ENCODE data around the gene ACTL10. TPM values are rescaled to one million over a fixed set of nuclear protein-coding genes. Genes with fewer than 3 reads are reported as not detected.

ACTL10 gene
- total RNA-seq, 1 donor from 2014 or later = 26.3 TPM

DNA sequence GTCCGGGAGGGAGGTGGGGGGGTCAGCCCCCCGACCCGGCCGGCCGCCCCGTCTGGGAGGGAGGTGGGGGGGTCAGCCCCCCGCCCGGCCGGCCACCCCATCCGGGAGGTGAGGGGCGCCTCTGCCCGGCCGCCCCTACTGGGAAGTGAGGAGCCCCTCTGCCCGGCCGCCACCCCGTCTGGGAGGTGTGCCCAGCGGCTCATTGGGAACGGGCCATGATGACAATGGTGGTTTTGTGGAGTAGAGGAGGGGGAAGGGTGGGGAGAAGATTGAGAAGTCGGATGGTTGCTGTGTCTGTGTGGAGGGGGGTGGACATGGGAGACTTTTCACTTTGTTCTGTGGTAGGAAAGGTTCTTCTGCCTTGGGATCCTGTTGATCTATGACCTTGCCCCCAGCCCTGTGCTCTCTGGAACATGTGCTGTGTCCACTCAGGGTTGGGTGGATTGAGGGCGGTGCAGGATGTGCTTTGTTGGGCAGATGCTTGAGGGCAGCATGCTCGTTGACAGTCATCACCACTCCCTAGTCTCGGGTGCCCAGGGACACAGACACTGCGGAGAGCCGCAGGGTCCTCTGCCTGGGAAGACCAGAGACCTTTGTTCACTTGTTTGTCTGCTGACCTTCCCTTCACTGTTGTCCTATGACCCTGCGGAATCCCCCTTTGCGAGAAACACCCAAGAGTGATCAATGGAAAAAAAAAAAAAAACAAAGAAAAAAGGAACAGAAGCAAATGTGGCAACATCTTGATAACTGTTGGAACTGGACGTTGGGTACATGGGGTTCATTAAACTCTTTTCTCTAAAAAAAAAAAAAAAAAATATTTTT, 35.1 kb downstream of the ACTL10 start:
- H3K4me3 ChIP-seq = no peak overlapping the region
- no peak for DNase-seq (ENCODE audit: low spot score in 2 of 2)
- TF ChIP-seq, protein P1, sequence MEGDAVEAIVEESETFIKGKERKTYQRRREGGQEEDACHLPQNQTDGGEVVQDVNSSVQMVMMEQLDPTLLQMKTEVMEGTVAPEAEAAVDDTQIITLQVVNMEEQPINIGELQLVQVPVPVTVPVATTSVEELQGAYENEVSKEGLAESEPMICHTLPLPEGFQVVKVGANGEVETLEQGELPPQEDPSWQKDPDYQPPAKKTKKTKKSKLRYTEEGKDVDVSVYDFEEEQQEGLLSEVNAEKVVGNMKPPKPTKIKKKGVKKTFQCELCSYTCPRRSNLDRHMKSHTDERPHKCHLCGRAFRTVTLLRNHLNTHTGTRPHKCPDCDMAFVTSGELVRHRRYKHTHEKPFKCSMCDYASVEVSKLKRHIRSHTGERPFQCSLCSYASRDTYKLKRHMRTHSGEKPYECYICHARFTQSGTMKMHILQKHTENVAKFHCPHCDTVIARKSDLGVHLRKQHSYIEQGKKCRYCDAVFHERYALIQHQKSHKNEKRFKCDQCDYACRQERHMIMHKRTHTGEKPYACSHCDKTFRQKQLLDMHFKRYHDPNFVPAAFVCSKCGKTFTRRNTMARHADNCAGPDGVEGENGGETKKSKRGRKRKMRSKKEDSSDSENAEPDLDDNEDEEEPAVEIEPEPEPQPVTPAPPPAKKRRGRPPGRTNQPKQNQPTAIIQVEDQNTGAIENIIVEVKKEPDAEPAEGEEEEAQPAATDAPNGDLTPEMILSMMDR (IDR thresholded peaks at IDR 0.05) = no peak

DNA sequence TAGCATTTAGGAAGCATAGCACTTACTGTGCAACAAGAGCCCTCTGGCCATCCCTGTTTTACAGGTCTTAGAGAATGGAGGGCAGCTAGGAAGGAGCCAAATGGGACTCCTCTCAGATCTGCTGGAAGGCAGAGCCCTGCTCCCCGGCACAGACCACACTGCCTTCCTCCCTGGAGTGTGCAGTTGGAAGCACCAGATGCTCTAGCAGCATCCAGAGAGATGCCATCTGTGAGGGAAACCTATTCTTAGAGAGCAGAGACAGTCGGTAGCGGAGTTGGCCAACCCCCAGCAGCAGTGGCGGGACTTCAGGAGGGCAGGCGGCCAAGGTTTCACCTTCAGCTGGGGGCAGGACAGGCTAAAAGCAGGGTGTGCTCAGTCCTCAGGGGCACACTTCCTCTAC, 36.1 kb downstream of the ACTL10 start:
- Histone ChIP-seq H3K4me3 (no peak overlapping the region), H3K36me3 (peaks cover 6 to 16% of the 10 kb centered on the region in 2 donors), H3K4me1 (no peaks in the 10 kb centered on the region), H3K27me3 (no peaks in the 10 kb centered on the region), H3K9me3 (no peaks in the 10 kb centered on the region), H3K27ac (no peak overlapping the region)
- no peak for DNase-seq (ENCODE audit: low spot score in 2 of 2)
- intact Hi-C loops (cut with DNase I) = no loop called here
- TF ChIP-seq, protein P1 (IDR thresholded peaks at IDR 0.05) = no peak

More for the DNA sequence above, 35.1 kb downstream of the ACTL10 start:
- Histone ChIP-seq H3K4me1 (peaks cover 0 to 2% of the 10 kb centered on the region in 2 donors), H3K27ac (no peak overlapping the region), H3K36me3 (peaks cover 0 to 9% of the 10 kb centered on the region in 2 donors), H3K9me3 (no peaks in the 10 kb centered on the region), H3K27me3 (no peaks in the 10 kb centered on the region)
- intact Hi-C loops (cut with DNase I) = no loop called here

DNA sequence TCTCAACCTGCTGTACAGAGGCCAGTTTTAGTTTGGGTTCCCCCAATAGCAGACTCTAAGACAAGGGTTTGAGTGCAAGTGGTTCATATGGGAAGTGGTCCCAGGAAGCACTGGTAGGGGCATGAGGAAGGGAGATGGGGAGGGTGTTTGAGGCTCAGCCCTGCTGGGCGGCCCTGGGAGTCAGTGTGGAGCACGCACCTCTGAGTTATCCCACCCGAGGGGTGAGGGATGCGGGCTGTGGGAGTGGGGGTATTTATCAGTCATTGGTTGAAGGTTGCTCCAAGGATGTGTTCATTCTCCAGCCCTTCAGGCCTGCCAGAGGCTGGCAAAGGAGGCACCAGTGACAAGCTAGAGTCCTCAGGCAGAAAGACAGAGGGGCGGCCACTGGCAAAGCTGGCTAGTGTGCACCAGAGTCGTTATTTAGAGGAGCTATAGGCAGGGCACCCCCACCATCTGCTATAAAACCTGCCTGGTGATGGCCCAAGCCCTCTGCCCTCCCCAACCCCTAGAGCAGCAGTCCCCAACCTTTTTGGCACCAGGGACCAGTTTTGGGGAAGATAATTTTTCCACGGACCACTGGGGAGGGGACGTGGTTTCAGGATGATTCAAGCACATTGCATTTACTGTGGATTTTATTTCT, 36.9 kb downstream of the ACTL10 start:
- no peaks in the 10 kb centered on the region for H3K4me1 ChIP-seq
- peaks cover 6 to 16% of the 10 kb centered on the region in 2 donors for H3K36me3 ChIP-seq
- no peak overlapping the region for H3K27ac ChIP-seq
- TF ChIP-seq, protein P1 (IDR thresholded peaks at IDR 0.05) = no peak
- H3K4me3 ChIP-seq = no peak overlapping the region
- H3K9me3 ChIP-seq = no peaks in the 10 kb centered on the region
- DNase-seq (ENCODE audit: low spot score in 2 of 2) = no peak
- intact Hi-C loops (cut with DNase I) = no loop called here
- no peaks in the 10 kb centered on the region for H3K27me3 ChIP-seq

DNA sequence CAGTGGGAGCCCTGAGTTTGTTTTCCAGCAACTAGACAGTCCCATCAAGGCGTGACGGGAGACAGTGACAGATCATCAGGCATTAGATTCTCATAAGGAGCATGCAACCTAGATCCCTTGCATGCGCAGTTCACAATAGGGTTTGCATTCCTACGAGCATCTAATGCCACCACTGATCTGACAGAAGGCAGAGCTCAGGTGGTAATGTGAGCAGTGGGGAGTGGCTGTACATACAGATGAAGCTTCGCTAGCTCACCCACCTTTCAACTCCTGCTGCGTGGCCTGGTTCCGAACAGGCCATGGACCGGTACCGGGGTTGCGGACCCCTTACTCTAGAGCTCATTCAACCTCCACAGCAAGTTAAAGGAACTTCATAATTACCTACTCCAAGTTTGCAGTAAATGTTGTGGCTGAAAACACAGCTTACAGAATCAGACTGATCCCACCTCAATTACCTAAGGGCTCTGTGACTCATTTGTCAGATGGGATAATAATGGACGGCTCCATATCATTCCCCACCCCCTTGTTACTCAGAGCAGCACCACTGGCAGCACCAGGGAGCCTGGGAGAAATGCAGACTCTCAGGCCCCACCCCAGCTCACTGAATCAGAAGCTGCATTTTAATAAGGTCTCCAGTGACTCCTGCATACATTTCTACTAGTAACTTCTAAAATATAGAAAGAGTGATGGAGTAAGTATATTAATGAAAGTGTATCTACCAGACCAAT, 37.6 kb downstream of the ACTL10 start:
- peaks cover 6 to 16% of the 10 kb centered on the region in 2 donors for H3K36me3 ChIP-seq
- TF ChIP-seq, protein P1 (IDR thresholded peaks at IDR 0.05) = no peak
- H3K9me3 ChIP-seq = no peaks in the 10 kb centered on the region
- no peaks in the 10 kb centered on the region for H3K4me1 ChIP-seq
- no peak overlapping the region for H3K27ac ChIP-seq
- H3K4me3 ChIP-seq = no peak overlapping the region
- intact Hi-C loops (cut with DNase I) = no loop called here
- DNase-seq (ENCODE audit: low spot score in 2 of 2) = no peak
- no peaks in the 10 kb centered on the region for H3K27me3 ChIP-seq

DNA sequence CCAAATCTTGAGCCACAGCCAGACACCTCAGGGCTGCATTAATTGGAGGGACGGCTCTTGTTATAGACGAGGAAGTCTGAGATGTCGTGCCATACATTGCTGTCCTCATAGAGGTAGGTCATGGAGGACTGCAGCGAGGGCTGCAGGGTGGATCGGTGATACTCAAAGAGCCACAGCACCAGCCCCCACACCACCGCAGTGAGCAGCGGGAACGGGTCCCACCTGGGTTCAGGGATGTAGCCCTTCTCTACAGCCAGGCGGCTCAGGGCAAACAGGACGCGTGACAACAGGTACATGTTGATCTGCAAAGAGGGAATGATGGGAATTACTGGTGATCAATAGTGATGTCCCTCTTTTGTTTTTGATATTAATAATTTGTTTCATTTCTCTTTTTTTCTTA, 40.9 kb downstream of the ACTL10 start:
- intact Hi-C loops (cut with DNase I) = no loop called here
- no peaks in the 10 kb centered on the region for H3K27me3 ChIP-seq
- no peaks in the 10 kb centered on the region for H3K9me3 ChIP-seq
- TF ChIP-seq, protein P1 (IDR thresholded peaks at IDR 0.05) = no peak
- H3K4me1 ChIP-seq = no peaks in the 10 kb centered on the region
- peaks cover 15 to 35% of the 10 kb centered on the region in 2 donors for H3K36me3 ChIP-seq
- H3K27ac ChIP-seq = no peak overlapping the region
- DNase-seq (ENCODE audit: low spot score in 2 of 2) = no peak
- no peak overlapping the region for H3K4me3 ChIP-seq

All from ascending aorta (tissue), 2 donors.